NCI-H1417 (cell line): Measurements from ENCODE around the gene TP53I3.
"Not testable (repeated sequence)": the region's sequence is repeated elsewhere in the genome, so short reads cannot be mapped to it uniquely, and the experiment has no call there.

Experiments
- DNase-seq, 3 experiments: peaks; one replicate each; lab custom pipeline; 2025; lab: John Stamatoyannopoulos, UW

TP53I3 gene

GRCh38 chr2:24084386-24085199, at the start of gene TP53I3:
Gene TP53I3, minus strand, starts transcription at chr2:24084834. Its CDS starts 508 bp downstream, at chr2:24084326.
- DNase-seq, result peak; percentile 88 to 91 (median 91)

- DNase-seq, result no peak
These were observed 47.9 kb upstream of the TP53I3 start for GRCh38 chr2:24132543-24132942.

- DNase-seq, result no peak
These were observed 41.3 kb upstream of the TP53I3 start for GRCh38 chr2:24125956-24126355.

- peak in 1 of 3 experiments; percentile 92 for DNase-seq
These were observed 39.4 kb upstream of the TP53I3 start for GRCh38 chr2:24123922-24124580.

GRCh38 chr2:24123195-24123921, 38.7 kb upstream of the TP53I3 start, which contains the start of the genes FAM228B and PFN4:
Gene FAM228B, plus strand, starts transcription at chr2:24123469. Its CDS starts 893 bp downstream, at chr2:24124362.
Gene PFN4, minus strand, starts transcription at chr2:24123334. Its CDS starts 799 bp downstream, at chr2:24122535.
- DNase-seq, result peak; percentile 88 to 98 (median 95)

- DNase-seq, result peak in 2 of 3 experiments; percentile 39 to 73
These were observed 37.9 kb upstream of the TP53I3 start for GRCh38 chr2:24122366-24123194.

- DNase-seq, result no peak
These were observed 36.8 kb upstream of the TP53I3 start for GRCh38 chr2:24121469-24121868.

- no peak for DNase-seq
These were observed 36.4 kb upstream of the TP53I3 start for GRCh38 chr2:24121066-24121465.

GRCh38 chr2:24117902-24118301, 33.3 kb upstream of the TP53I3 start:
- DNase-seq, result no peak

- no peak for DNase-seq
These were observed 30.4 kb upstream of the TP53I3 start for GRCh38 chr2:24115057-24115456.

GRCh38 chr2:24111407-24111901, 26.8 kb upstream of the TP53I3 start:
- DNase-seq, result no peak

GRCh38 chr2:24110660-24111303, 26.1 kb upstream of the TP53I3 start:
- DNase-seq, result no peak

- not testable (repeated sequence) for DNase-seq
These were observed 24.8 kb upstream of the TP53I3 start for GRCh38 chr2:24109431-24109830.

- no peak for DNase-seq
These were observed 22.7 kb upstream of the TP53I3 start for GRCh38 chr2:24107336-24107735.

- DNase-seq, result no peak
These were observed 22.2 kb upstream of the TP53I3 start for GRCh38 chr2:24106786-24107185.

- no peak for DNase-seq
These were observed 21.2 kb upstream of the TP53I3 start for GRCh38 chr2:24105816-24106215.

GRCh38 chr2:24104906-24105305, 20.3 kb upstream of the TP53I3 start:
- DNase-seq, result no peak

- no peak for DNase-seq
These were observed 19.5 kb upstream of the TP53I3 start for GRCh38 chr2:24104110-24104650.

GRCh38 chr2:24102677-24103076, 18.0 kb upstream of the TP53I3 start:
- DNase-seq, result no peak

- DNase-seq, result no peak
These were observed 17.4 kb upstream of the TP53I3 start for GRCh38 chr2:24101992-24102391.
